HG03039 (cell line): ENCODE results near the gene ABCA4.

Experiments used
- ATAC-seq: cut with Tn5 transposase; IDR thresholded peaks from one replicate; pipeline ENCODE4 v1.9.1; 2021; ENCODE audit warnings: mild to moderate bottlenecking, moderate library complexity; ENCODE audit not compliant: unreplicated experiment

ABCA4 gene

DNA sequence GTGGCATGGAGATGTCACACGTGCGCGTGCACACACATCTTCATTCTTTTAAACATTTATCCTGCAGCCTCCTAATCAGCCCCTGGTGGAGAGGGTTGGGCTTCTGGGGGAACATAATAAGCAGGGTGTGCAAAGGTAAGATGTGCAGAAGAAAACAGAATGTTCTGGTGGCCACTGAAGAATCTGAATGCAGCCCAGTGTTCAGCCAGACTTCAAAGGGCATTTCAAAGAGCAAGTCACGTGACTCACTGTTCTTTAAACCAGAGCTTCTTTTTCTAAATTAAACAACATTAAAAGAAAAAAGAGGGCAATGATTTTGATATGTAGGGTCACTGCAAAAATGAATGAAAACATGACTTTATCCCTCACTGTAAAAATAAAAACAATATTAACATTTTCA lies 89.8 kb downstream of the ABCA4 start:
- ATAC-seq, result no peak

DNA sequence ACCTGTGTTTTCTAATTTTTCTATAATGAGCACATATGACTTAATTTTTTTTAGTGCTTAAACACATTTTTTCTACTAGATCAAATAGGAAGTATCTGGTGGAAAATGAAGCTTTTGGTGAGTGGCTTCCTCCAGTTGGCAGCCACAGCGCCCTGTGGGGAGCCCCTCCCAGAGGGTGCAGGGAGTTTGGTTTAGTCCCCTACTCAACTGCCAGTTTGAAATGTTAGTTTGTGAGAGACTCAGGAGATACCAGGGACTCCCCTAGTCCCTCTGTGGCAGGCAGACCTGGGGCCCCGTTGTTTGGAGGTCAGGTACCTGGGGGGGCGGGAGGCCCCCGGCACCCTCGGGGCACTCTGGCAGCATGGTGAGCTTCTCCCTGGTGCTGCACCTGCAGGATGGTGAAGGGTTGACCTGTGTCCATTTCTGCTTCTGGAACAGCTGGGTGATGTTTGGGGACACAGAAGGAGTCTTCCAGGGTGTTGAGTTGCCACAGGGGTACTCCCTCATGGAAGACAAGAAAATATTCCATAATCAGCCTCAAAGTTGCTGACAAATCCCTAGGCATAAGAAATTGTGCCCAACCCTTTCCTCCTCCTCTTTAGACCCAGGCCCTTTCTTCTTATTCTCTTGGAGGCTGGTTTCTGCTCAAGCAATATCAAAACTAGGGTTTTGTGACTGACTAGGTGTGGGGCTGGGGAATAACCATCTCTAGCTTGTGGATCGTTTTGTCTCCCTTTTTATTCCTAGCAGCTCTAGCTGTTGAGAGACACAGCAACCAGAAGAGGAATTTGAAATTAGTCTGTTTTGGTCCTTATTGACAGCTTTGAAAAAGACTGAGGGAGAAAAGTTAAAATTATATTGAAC lies 91.6 kb downstream of the ABCA4 start:
- ATAC-seq, result no peak

DNA sequence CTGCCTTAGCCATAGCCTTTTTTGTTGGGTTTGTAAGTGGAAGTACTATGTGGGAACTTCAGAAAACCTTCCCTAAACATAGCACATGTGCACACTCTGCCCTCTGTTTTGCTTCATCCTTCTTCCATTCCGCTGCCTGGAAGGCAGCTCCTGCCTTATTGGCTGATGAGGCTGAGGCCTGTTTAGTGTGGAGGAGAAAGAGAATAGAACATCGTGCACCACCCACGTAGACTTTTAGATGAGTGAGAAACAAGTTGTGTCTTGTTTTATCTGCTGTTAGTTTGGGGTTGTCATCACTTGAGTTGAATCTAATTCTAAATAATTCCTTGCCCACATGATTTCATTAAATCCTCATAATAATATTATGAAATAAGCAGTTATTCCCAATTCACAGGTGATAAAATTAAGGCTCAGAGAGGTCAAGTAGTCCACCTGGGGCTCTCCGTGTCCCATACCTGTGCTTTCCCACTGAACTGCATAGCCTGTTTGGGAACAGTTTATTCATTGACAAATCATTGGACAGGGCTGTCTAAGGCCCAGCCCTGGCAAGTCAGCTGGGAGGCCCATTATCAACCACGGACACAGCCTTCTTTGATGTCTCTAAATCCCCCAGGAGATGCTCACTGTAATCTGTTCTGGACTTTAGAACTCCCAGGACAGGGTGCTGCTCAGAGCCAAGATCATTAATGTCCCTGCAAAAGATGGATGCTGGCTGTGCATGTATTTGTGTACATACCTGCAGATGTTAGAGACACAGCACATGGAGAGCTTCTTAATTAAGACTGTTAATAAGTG lies 93.0 kb downstream of the ABCA4 start:
- ATAC-seq, result no peak

- ATAC-seq, result no peak
These were observed 94.1 kb downstream of the ABCA4 start for GRCh38 chr1:94026619-94027380.

GRCh38 chr1:94025383-94026340 lies 95.3 kb downstream of the ABCA4 start:
- ATAC-seq, result no peak

- ATAC-seq, result no peak
These were observed 96.7 kb downstream of the ABCA4 start for GRCh38 chr1:94024104-94024792.

DNA sequence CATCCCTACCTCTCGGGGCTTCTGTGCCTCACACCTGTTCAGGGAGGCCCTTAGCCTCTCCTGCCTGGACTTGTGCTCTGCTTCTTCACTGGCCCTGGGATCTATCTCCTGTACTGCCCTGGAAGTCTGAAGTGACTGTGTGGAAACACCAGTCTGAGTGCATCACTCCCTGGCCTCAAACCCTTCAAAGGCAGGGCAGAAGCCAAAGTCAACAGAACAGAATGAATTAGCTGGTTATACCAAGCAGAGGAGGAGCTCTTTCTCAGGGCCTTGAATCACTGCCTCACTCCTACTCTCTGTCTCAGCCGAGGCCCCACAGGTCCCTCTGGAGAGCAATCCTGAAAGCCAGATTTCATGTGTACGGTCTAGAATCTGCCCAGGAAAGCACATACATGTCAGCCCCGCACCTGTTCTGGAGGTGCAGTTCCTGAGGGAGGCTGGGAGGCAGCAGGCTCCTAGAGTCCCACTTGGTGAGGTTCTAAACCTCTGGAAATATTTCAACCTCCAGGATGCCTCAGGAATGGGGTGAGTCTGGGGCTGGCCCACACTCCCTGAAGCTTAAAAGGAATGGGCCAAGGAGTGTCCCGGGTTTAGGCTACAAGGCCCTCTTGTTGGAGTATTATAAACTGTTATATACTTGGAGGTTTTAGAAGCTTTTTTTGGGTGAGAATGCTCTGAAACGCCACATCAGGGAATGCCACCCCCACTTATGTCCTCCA lies 98.3 kb downstream of the ABCA4 start:
- no peak for ATAC-seq

GRCh38 chr1:94020764-94021579 lies 100.0 kb downstream of the ABCA4 start:
- ATAC-seq, result no peak

GRCh38 chr1:94019327-94019726 lies 101.6 kb downstream of the ABCA4 start:
- no peak for ATAC-seq

- no peak for ATAC-seq
These were observed 103.7 kb downstream of the ABCA4 start for GRCh38 chr1:94017155-94017829.

- no peak for ATAC-seq
These were observed 105.5 kb downstream of the ABCA4 start for GRCh38 chr1:94015489-94015817.

- no peak for ATAC-seq
These were observed 106.1 kb downstream of the ABCA4 start for GRCh38 chr1:94014635-94015488.

DNA sequence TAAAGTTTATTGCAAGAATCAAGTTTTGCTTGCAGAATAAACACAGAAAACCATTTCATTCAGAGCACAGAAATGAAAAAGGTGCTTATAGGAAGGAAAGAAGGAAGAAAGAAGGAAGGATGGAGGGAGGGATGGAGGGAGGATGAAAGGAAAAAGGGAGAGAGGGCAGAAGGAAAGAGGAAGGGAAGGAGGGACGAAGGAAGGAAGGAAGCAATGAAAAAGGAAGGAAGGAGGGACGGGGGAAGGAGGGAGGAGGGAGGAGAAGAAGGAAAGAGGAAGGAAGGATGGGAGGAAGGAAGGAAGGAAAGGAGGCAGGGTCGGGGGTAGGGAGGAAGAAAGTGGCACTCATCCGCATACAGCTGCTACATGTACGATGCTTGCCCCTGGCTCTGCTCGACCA lies 106.9 kb downstream of the ABCA4 start:
- no peak for ATAC-seq

GRCh38 chr1:94013367-94013878 lies 107.5 kb downstream of the ABCA4 start:
- no peak for ATAC-seq

- ATAC-seq, result no peak
These were observed 108.1 kb downstream of the ABCA4 start for GRCh38 chr1:94012708-94013366.
